ENCODE measurements around the gene TMEM163.
"Not testable (repeated sequence)": the region's sequence is repeated elsewhere in the genome, so short reads cannot be mapped to it uniquely, and the experiment has no call there.

The TMEM163 gene

GRCh38 chr2:134572314-134573084 lies 146.3 kb downstream of the TMEM163 start:
- Histone ChIP-seq H3K27ac (no peak overlapping the region), H3K4me3 (ENCODE audit: low read depth, low read length) (no peak overlapping the region), H3K27me3 (replicated peaks) (no peaks in the 10 kb centered on the region), H3K36me3 (replicated peaks) (no peaks in the 10 kb centered on the region)
- DNase-seq, result no peak
- in situ Hi-C loops (cut with HindIII; ENCODE audit: low pct_ligation_motif_present, low sequenced_read_pairs), result no loop called here
- TF ChIP-seq CTCF (IDR thresholded peaks at IDR 0.05; ENCODE audit: low read depth, low read length, missing control alignments), result no peak

- Histone ChIP-seq H3K27me3 (replicated peaks) (no peaks in the 10 kb centered on the region), H3K36me3 (replicated peaks) (no peaks in the 10 kb centered on the region), H3K4me3 (ENCODE audit: low read depth, low read length) (no peak overlapping the region), H3K27ac (no peak overlapping the region)
- DNase-seq, result no peak
- in situ Hi-C loops (cut with HindIII; ENCODE audit: low pct_ligation_motif_present, low sequenced_read_pairs), result no loop called here
- TF ChIP-seq CTCF (IDR thresholded peaks at IDR 0.05; ENCODE audit: low read depth, low read length, missing control alignments), result no peak
These were observed 148.1 kb downstream of the TMEM163 start for GRCh38 chr2:134570676-134571075.

GRCh38 chr2:134568413-134568812 lies 150.4 kb downstream of the TMEM163 start:
- no peak overlapping the region for H3K4me3 ChIP-seq (ENCODE audit: low read depth, low read length)
- H3K27ac ChIP-seq, result no peak overlapping the region
- H3K36me3 ChIP-seq (replicated peaks), result no peaks in the 10 kb centered on the region
- DNase-seq, result no peak
- H3K27me3 ChIP-seq (replicated peaks), result no peaks in the 10 kb centered on the region
- TF ChIP-seq CTCF (IDR thresholded peaks at IDR 0.05; ENCODE audit: low read depth, low read length, missing control alignments), result no peak
- in situ Hi-C loops (cut with HindIII; ENCODE audit: low pct_ligation_motif_present, low sequenced_read_pairs), result no loop called here

- in situ Hi-C loops (cut with HindIII; ENCODE audit: low pct_ligation_motif_present, low sequenced_read_pairs), result no loop called here
These were observed 151.1 kb downstream of the TMEM163 start for GRCh38 chr2:134567666-134568065.

GRCh38 chr2:134564955-134565354 lies 153.8 kb downstream of the TMEM163 start:
- in situ Hi-C loops (cut with HindIII; ENCODE audit: low pct_ligation_motif_present, low sequenced_read_pairs); H3K36me3 ChIP-seq (replicated peaks); H3K4me3 ChIP-seq (ENCODE audit: low read depth, low read length); DNase-seq; H3K27me3 ChIP-seq (replicated peaks); H3K27ac ChIP-seq: not testable (repeated sequence)

More at GRCh38 chr2:134567666-134568065, 151.1 kb downstream of the TMEM163 start:
- no peaks in the 10 kb centered on the region for H3K27me3 ChIP-seq (replicated peaks)
- no peak overlapping the region for H3K4me3 ChIP-seq (ENCODE audit: low read depth, low read length)
- DNase-seq, result no peak
- no peaks in the 10 kb centered on the region for H3K36me3 ChIP-seq (replicated peaks)
- no peak for TF ChIP-seq CTCF (IDR thresholded peaks at IDR 0.05; ENCODE audit: low read depth, low read length, missing control alignments)
- no peak overlapping the region for H3K27ac ChIP-seq

- Histone ChIP-seq H3K27me3 (replicated peaks) (no peaks in the 10 kb centered on the region), H3K27ac (no peak overlapping the region), H3K36me3 (replicated peaks) (no peaks in the 10 kb centered on the region), H3K4me3 (ENCODE audit: low read depth, low read length) (no peak overlapping the region)
- in situ Hi-C loops (cut with HindIII; ENCODE audit: low pct_ligation_motif_present, low sequenced_read_pairs), result no loop called here
- no peak for DNase-seq
- TF ChIP-seq CTCF (IDR thresholded peaks at IDR 0.05; ENCODE audit: low read depth, low read length, missing control alignments), result no peak
These were observed 154.3 kb downstream of the TMEM163 start for GRCh38 chr2:134564549-134564948.

Measured in brain microvascular endothelial cell (primary cell).